ENCODE data around the gene FRRS1.

FRRS1 gene

GRCh38 chr1:99674115-99675064, 92.0 kb downstream of the FRRS1 start:
- peak; percentile 2 for DNase-seq

DNA sequence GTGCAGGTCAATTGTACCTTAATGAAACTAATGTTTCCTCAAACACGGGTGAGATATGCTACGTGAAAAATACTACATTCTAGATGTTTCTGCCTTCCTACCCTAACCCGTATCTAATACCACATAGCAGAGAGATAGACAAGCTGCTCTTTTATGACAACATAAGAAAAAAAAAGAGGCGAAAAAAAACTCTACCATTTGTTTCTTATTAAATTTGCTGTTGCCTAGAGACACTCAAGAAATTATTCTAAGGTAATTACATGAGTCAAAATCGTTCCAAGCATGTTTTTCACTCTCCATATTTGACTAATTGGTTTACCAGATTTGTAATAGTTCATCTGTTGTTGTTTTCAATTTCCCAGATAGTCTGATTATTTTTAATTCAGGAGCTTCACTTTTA, 93.1 kb downstream of the FRRS1 start:
- DNase-seq = no peak

DNA sequence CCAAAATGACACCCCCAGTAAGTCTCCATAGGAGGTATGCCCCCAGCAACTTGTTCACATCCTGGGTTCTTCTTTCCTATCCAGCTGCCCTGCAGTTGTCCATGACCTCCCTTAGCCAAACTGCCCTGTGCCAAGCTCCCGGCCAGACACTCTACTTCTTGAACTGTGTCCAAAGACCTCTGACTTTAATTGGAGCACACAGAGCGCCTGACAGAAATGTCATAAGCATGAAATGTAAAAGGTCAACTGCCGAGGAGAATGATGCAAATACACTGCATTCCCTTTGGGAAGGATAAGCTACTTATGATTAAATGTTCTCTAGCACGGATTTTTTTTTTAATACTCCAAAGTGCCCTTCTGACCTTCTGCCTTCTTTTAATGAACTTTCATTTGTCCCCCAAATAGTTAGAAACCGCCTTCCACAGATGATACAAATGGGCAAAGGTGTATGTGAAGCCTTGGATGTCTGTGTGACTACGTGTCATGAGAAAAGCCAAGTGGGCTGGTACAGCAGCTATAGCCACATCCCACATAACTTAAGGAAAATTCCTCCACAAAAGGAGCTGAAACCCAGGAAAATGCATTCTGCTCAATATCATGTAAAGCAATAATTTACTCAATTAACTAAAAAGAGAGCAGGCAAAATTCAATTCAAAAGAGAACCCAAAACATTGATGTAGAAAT, 93.8 kb downstream of the FRRS1 start:
- no peak for DNase-seq

- DNase-seq = no peak
These were observed 94.4 kb downstream of the FRRS1 start for GRCh38 chr1:99672038-99672437.

DNA sequence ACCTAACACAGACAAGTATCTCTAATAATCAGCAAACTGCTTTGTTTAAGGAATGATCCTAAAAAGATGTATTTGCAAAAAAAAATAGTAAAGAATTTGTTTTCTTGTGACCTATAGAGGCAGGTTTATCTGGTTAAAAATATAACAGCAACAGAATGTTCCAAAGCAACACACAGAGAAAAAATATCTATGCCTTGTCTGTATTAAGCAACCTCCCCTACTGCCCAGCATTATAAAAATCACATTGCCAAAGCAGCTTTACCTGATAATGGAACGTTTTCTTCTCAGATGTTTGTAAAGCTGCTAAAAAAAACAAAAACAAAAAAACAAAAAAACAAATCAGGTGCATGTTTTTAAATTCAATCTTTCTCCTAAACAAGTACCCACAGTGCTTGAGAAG, 95.9 kb downstream of the FRRS1 start:
- no peak for DNase-seq

DNA sequence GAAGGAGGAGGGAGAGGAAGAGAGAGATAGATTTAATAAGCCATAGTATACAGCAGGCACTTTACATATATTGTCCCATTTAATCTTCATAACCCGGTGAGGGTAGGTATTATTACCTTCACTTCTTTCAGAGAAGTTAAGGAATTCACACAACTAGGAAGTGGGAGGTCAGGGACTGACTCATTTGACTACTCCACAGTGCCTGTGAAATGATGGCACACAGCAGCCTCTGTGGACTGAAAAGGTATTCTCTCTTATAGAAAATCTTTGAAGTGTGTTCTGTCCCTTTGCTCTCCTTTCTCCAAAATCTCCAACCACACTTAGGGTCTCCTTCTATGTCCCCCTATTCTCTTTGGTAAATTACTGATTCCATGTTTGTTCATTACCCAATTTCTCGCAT, 96.6 kb downstream of the FRRS1 start:
- no peak for DNase-seq

GRCh38 chr1:99669376-99669775, 97.1 kb downstream of the FRRS1 start:
- no peak for DNase-seq

DNA sequence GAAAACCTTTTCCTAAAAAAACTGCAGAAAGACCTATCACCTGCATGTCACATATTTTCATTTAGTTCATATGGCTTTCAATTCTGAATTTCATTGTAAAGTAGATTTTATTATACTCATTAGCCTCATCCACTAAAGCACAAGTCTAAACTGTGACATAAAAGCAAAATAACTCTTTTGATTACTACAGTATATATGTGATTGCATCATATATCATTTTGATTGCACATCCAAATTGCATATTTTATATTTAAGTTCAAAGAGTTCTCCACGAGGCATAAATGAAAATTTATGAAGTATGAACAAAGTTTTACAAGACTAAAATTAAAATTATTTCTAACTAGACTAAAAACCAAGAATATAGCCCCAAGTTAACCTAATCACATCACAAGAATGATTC, 101.2 kb downstream of the FRRS1 start:
- no peak for DNase-seq

GRCh38 chr1:99663501-99663900, 102.9 kb downstream of the FRRS1 start:
- DNase-seq = no peak

DNA sequence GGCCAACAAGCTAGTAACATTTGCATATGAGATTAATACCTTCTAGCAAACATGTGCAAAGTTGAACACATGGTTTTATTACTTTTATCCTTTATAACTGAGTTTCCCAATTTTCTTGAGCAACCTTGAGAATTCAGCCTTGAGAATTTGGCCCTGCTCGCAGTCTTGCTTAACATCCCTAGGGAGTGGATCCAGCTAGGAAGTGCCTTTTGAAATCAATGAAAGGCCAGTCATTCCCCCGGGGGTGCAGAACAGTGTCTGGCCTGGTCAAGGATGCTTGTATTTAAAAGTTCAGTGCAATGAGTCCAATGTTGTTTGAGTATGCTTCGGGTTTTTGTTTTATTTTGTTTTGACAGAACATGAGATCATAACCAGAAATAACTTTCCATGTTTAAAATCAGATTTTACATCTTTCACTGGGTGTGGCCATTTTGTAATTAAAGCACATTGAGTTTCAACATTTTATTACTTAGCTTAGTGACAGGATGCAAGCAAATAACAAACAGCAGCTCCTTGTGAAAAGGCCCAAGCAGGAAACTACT, 103.8 kb downstream of the FRRS1 start:
- no peak for DNase-seq

DNA sequence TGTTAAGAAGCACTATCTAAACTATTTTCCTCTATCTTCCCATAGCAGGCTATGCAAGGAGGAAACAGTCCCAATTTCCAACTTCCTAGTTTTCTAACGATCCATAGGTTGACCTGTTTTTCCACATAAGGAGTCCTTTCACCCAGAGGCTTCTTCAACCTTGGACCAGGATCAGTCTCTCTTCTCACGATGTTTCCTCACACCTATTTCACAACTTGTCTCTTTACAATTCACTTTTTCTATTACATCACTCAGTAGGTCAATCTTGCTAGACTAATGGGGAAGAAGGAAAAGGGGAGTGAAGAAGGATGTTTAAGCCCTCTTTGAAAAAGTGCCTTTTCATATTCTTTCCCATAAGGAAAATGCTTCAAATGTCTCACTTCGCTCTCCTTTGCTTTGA, 104.7 kb downstream of the FRRS1 start:
- DNase-seq = no peak

GRCh38 chr1:99660496-99660895, 105.9 kb downstream of the FRRS1 start:
- no peak for DNase-seq

DNA sequence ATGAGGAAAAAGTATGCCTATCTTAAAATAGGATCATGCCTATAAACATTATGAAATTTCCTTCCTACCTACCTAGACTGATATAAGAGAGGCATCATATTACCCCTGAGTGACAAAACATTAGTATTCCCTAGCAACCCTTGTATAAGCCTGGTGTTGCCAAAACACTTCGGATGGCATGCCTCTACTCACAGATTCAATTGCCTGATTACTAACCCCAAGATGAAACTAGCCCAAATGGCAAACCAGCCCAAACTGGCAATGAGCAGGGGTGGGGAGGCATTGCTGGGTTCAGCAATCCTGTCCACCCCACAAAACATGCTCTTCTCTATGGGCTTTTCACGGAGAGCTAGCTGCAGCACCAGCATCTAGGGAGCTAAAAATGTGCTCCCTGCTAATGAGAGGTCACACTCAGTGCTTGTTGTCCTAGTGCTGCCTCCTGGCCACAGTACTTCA, 106.7 kb downstream of the FRRS1 start:
- peak; percentile 2 for DNase-seq
